WTC11 (cell line): Measurements from ENCODE around the gene FAM216B. TPM values are rescaled to one million over a fixed set of nuclear protein-coding genes. Genes with fewer than 3 reads are reported as not detected.
"Not testable (repeated sequence)": the region's sequence is repeated elsewhere in the genome, so short reads cannot be mapped to it uniquely, and the experiment has no call there.

Experiments
- ATAC-seq: fragments of 200-7000 bp; cut with Tn5 transposase; 2 replicates; pipeline ENCODE4 v1.10.0; 2021; ENCODE audit warnings: mild to moderate bottlenecking, moderate library complexity
- CTCF ChIA-PET: fragments of 300-600 bp; sonication (Branson Sonifier 250); formaldehyde crosslinking; loops from one replicate; lab custom pipeline; 2021; ENCODE audit warnings: antibody characterized with exemption; lab: Charles Lee
- POLR2A ChIA-PET: fragments of 350-600 bp; sonication (Branson Sonifier 250); formaldehyde crosslinking; loops from one replicate; lab custom pipeline; 2021; ENCODE audit warnings: antibody characterized with exemption; lab: Charles Lee
- DNase-seq: peaks from one replicate; pipeline ENCODE4 v3.0.0; 2021; ENCODE audit warnings: low spot score
- H3K27ac Mint-ChIP-seq: 2 replicates; pipeline ENCODE4 v1.8.0; 2021; ENCODE audit warnings: mixed read lengths
- H3K27me3 Mint-ChIP-seq: 2 replicates; pipeline ENCODE4 v1.8.0; 2021; ENCODE audit warnings: low read depth, mild to moderate bottlenecking, moderate library complexity, mixed read lengths
- H3K36me3 Mint-ChIP-seq: 2 replicates; pipeline ENCODE4 v1.8.0; 2021; ENCODE audit warnings: mixed read lengths
- H3K4me1 Mint-ChIP-seq: 2 replicates; pipeline ENCODE4 v1.8.0; 2022; ENCODE audit warnings: mixed read lengths
- H3K4me3 Mint-ChIP-seq: 2 replicates; pipeline ENCODE4 v1.8.0; 2021; ENCODE audit warnings: mild to moderate bottlenecking, moderate library complexity, mixed read lengths
- H3K9me3 Mint-ChIP-seq: 2 replicates; pipeline ENCODE4 v1.8.0; 2021; ENCODE audit warnings: mixed read lengths
- CREM ChIP-seq: sonication (generic); formaldehyde crosslinking; IDR thresholded peaks from 2 replicates; pipeline ENCODE4 v1.8.1; 2022; ENCODE audit warnings: mild to moderate bottlenecking, missing genetic modification reagents, moderate library complexity
- ESRRA ChIP-seq: sonication (generic); formaldehyde crosslinking; IDR thresholded peaks from 2 replicates; pipeline ENCODE4 v1.8.1; 2022; ENCODE audit warnings: mild to moderate bottlenecking, missing genetic modification reagents, borderline replicate concordance
- ETV6 ChIP-seq: sonication (generic); formaldehyde crosslinking; IDR thresholded peaks from 2 replicates; pipeline ENCODE4 v1.8.1; 2022; ENCODE audit warnings: mild to moderate bottlenecking, missing genetic modification reagents
- FOXK1 ChIP-seq: sonication (generic); formaldehyde crosslinking; IDR thresholded peaks from 2 replicates; pipeline ENCODE4 v1.8.0; 2022; ENCODE audit warnings: mild to moderate bottlenecking, moderate library complexity, missing genetic modification reagents
- GABPB1 ChIP-seq: sonication (generic); formaldehyde crosslinking; IDR thresholded peaks from 2 replicates; pipeline ENCODE4 v1.8.1; 2023; ENCODE audit warnings: mild to moderate bottlenecking, missing genetic modification reagents
- GRHL2 ChIP-seq: fragments of 250-450 bp; sonication (Bioruptor Pico); IDR thresholded peaks from 2 replicates; pipeline ENCODE4 v1.8.0; 2022; ENCODE audit warnings: mild to moderate bottlenecking, moderate library complexity; ENCODE audit not compliant: insufficient replicate concordance, severe bottlenecking
- MYBL2 ChIP-seq: sonication (generic); formaldehyde crosslinking; IDR thresholded peaks from 2 replicates; pipeline ENCODE4 v1.8.1; 2023; ENCODE audit warnings: mild to moderate bottlenecking, moderate library complexity, missing genetic modification reagents
- NFATC4 ChIP-seq: fragments of 250-450 bp; sonication (Bioruptor Pico); IDR thresholded peaks from 2 replicates; pipeline ENCODE4 v1.9.0; 2021; ENCODE audit warnings: mild to moderate bottlenecking
- NR1H2 ChIP-seq: sonication (generic); formaldehyde crosslinking; IDR thresholded peaks from 2 replicates; pipeline ENCODE4 v1.9.0; 2021; ENCODE audit warnings: mild to moderate bottlenecking, moderate library complexity, missing genetic modification reagents
- NR2C2 ChIP-seq: sonication (generic); formaldehyde crosslinking; IDR thresholded peaks from 2 replicates; pipeline ENCODE4 v1.8.0; 2022; ENCODE audit warnings: mild to moderate bottlenecking, missing genetic modification reagents
- PRRX2 ChIP-seq: fragments of 250-450 bp; sonication (Bioruptor Pico); IDR thresholded peaks from 2 replicates; pipeline ENCODE4 v1.8.0; 2021; ENCODE audit warnings: mild to moderate bottlenecking
- RORB ChIP-seq: fragments of 250-450 bp; sonication (Bioruptor Pico); IDR thresholded peaks from 2 replicates; pipeline ENCODE4 v1.9.0; 2021; ENCODE audit warnings: mild to moderate bottlenecking
- SOX15 ChIP-seq: fragments of 250-450 bp; sonication (Bioruptor Pico); IDR thresholded peaks from 2 replicates; pipeline ENCODE4 v1.9.0; 2021; ENCODE audit warnings: mild to moderate bottlenecking
- ZBTB21 ChIP-seq: sonication (generic); formaldehyde crosslinking; IDR thresholded peaks from 2 replicates; pipeline ENCODE4 v1.8.1; 2023; ENCODE audit warnings: mild to moderate bottlenecking, missing genetic modification reagents, borderline replicate concordance
- ZNF138 ChIP-seq: sonication (generic); formaldehyde crosslinking; conservative IDR thresholded peaks from 2 replicates; pipeline ENCODE4 v1.8.1; 2022; ENCODE audit warnings: mild to moderate bottlenecking, moderate library complexity, missing genetic modification reagents
- ZNF219 ChIP-seq: sonication (generic); formaldehyde crosslinking; IDR thresholded peaks from 2 replicates; pipeline ENCODE4 v1.8.0; 2023; ENCODE audit warnings: missing genetic modification reagents, mild to moderate bottlenecking, borderline replicate concordance
- ZNF671 ChIP-seq: fragments of 250-450 bp; sonication (Bioruptor Pico); IDR thresholded peaks from 2 replicates; pipeline ENCODE4 v1.8.0; 2021; ENCODE audit warnings: mild to moderate bottlenecking
- total RNA-seq: library from RNA; stranded (reverse); gene quantifications from 3 replicates; pipeline ENCODE4 v1.2.3, GENCODE V29; 2021
- TF ChIP-seq, protein P1 (sequence below): fragments of 250-450 bp; sonication (Bioruptor Pico); IDR thresholded peaks from 2 replicates; pipeline ENCODE4 v2.1.2; 2022; ENCODE audit warnings: mild to moderate bottlenecking, moderate library complexity
- TF ChIP-seq, protein P2 (sequence below): sonication (generic); formaldehyde crosslinking; IDR thresholded peaks from 2 replicates; pipeline ENCODE4 v1.8.0; 2022; ENCODE audit warnings: missing genetic modification reagents
- TF ChIP-seq, protein P3 (sequence below): fragments of 200-600 bp; IDR thresholded peaks from 2 replicates; pipeline ENCODE4 v1.8.0; 2022; ENCODE audit warnings: antibody characterized with exemption

Gene FAM216B
- total RNA-seq, 1 experiment from 2014 or later: not detected

DNA sequence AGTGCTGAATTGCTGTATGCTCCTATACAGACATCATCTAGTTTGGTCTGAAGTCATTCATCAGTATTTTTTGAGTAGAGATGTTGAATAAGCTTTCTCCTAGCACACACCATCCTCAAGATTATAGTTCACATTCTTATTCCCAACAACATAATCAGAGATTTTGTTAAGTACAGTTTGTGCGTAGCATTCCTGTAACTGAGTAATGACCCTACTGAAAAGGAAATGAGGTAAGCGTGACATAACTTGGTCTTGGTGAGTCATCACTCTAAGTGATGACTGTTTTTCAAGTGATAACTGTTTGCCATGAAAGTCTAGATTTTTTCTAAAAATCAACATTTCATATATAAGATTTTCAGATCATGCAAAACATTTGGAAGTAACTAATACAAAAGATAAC lies 18.5 kb upstream of the FAM216B start:
- Mint-ChIP-seq H3K9me3 (peaks cover 2% of the 10 kb centered on the region; the same call in 1 of the 2 replicates), H3K4me1 (peaks cover 4% of the 10 kb centered on the region; the same call in 1 of the 2 replicates)
- CTCF ChIA-PET: no interaction called here

DNA sequence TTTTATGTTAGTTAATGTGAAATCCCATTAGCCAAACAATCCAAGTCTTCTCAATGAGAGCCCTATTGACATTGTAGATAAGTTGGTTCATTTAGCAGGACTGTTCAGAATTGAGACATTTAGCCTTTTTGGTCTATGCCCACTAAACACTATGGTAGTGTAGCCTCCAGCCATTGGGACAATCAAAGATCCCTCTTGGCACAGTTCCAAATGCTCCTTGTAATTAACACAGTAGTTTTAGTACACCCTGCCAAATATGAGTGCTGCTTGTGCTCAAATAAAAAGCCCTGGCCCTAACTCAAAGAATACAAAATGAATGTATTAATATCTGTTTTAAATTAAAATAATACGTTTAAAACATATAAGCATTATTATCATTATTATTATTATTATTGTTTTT lies 15.4 kb upstream of the FAM216B start:
- ATAC-seq (no peak), DNase-seq (no peak)
- Mint-ChIP-seq H3K4me3 (no peak overlapping the region), H3K9me3 (no peaks in the 10 kb centered on the region), H3K27me3 (no peaks in the 10 kb centered on the region), H3K27ac (no peak overlapping the region), H3K4me1 (no peaks in the 10 kb centered on the region), H3K36me3 (no peaks in the 10 kb centered on the region)
- ChIA-PET POLR2A (no interaction called here), CTCF (interaction anchor here (0.6 kb wide), 1 partner anchor 203 kb away, joined by 3 read pairs; no protein-coding TSS in a partner anchor)
- no peak for TF ChIP-seq GABPB1 (CRISPR knock-in tag)
- no peak for TF ChIP-seq ZNF671
- no peak for TF ChIP-seq FOXK1 (CRISPR knock-in tag)
- no peak for TF ChIP-seq ZBTB21 (CRISPR knock-in tag)
- no peak for TF ChIP-seq NR2C2 (CRISPR knock-in tag)
- TF ChIP-seq SOX15 (CRISPR knock-in tag): no peak
- TF ChIP-seq GRHL2 (CRISPR knock-in tag): no peak
- TF ChIP-seq ESRRA (CRISPR knock-in tag): no peak
- no peak for TF ChIP-seq ETV6
- no peak for TF ChIP-seq PRRX2 (CRISPR knock-in tag)
- TF ChIP-seq, protein P1, sequence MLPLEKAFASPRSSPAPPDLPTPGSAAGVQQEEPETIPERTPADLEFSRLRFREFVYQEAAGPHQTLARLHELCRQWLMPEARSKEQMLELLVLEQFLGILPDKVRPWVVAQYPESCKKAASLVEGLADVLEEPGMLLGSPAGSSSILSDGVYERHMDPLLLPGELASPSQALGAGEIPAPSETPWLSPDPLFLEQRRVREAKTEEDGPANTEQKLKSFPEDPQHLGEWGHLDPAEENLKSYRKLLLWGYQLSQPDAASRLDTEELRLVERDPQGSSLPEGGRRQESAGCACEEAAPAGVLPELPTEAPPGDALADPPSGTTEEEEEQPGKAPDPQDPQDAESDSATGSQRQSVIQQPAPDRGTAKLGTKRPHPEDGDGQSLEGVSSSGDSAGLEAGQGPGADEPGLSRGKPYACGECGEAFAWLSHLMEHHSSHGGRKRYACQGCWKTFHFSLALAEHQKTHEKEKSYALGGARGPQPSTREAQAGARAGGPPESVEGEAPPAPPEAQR: no peak
- no peak for TF ChIP-seq NFATC4 (CRISPR knock-in tag)

More for the DNA sequence above, 18.5 kb upstream of the FAM216B start:
- POLR2A ChIA-PET: no interaction called here
- DNase-seq (no peak), ATAC-seq (no peak)
- H3K27ac Mint-ChIP-seq: no peak overlapping the region
- TF ChIP-seq ZNF138 (CRISPR knock-in tag) (no peak), NR1H2 (CRISPR knock-in tag) (no peak), RORB (no peak), ZNF219 (no peak), CREM (no peak)
- TF ChIP-seq, protein P2, sequence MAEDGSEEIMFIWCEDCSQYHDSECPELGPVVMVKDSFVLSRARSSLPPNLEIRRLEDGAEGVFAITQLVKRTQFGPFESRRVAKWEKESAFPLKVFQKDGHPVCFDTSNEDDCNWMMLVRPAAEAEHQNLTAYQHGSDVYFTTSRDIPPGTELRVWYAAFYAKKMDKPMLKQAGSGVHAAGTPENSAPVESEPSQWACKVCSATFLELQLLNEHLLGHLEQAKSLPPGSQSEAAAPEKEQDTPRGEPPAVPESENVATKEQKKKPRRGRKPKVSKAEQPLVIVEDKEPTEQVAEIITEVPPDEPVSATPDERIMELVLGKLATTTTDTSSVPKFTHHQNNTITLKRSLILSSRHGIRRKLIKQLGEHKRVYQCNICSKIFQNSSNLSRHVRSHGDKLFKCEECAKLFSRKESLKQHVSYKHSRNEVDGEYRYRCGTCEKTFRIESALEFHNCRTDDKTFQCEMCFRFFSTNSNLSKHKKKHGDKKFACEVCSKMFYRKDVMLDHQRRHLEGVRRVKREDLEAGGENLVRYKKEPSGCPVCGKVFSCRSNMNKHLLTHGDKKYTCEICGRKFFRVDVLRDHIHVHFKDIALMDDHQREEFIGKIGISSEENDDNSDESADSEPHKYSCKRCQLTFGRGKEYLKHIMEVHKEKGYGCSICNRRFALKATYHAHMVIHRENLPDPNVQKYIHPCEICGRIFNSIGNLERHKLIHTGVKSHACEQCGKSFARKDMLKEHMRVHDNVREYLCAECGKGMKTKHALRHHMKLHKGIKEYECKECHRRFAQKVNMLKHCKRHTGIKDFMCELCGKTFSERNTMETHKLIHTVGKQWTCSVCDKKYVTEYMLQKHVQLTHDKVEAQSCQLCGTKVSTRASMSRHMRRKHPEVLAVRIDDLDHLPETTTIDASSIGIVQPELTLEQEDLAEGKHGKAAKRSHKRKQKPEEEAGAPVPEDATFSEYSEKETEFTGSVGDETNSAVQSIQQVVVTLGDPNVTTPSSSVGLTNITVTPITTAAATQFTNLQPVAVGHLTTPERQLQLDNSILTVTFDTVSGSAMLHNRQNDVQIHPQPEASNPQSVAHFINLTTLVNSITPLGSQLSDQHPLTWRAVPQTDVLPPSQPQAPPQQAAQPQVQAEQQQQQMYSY (CRISPR knock-in tag): no peak
- TF ChIP-seq, protein P3, sequence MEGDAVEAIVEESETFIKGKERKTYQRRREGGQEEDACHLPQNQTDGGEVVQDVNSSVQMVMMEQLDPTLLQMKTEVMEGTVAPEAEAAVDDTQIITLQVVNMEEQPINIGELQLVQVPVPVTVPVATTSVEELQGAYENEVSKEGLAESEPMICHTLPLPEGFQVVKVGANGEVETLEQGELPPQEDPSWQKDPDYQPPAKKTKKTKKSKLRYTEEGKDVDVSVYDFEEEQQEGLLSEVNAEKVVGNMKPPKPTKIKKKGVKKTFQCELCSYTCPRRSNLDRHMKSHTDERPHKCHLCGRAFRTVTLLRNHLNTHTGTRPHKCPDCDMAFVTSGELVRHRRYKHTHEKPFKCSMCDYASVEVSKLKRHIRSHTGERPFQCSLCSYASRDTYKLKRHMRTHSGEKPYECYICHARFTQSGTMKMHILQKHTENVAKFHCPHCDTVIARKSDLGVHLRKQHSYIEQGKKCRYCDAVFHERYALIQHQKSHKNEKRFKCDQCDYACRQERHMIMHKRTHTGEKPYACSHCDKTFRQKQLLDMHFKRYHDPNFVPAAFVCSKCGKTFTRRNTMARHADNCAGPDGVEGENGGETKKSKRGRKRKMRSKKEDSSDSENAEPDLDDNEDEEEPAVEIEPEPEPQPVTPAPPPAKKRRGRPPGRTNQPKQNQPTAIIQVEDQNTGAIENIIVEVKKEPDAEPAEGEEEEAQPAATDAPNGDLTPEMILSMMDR: no peak
- no peaks in the 10 kb centered on the region for H3K27me3 Mint-ChIP-seq
- H3K4me3 Mint-ChIP-seq: no peak overlapping the region
- no peaks in the 10 kb centered on the region for H3K36me3 Mint-ChIP-seq

DNA sequence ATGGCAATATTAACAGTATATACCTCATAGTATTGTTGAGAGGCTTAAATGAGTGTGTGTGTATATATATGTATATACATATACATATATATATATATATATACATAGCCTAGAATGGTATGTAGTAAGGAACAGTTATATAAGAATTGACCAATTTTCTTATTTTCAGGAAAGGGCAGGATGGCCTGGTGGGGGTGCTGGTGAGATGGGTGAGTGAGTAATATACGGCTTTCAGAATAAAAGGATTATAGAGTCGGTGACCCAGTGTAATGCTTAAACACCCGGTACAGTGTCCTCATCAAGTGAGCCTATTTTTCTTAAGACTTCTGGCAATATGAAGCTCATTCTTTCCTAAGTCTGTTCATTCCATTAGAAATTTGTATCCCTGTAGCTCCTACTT lies 11.7 kb upstream of the FAM216B start:
- H3K36me3 Mint-ChIP-seq: peaks cover 11% of the 10 kb centered on the region
- H3K27me3 Mint-ChIP-seq: no peaks in the 10 kb centered on the region
- no peak overlapping the region for H3K27ac Mint-ChIP-seq
- POLR2A ChIA-PET: no interaction called here
- H3K4me1 Mint-ChIP-seq: no peaks in the 10 kb centered on the region
- ATAC-seq (no peak; the same call in 1 of the 2 replicates), DNase-seq (no peak)
- TF ChIP-seq MYBL2 (CRISPR knock-in tag): no peak
- no peak for TF ChIP-seq ZBTB21 (CRISPR knock-in tag)
- CTCF ChIA-PET: no interaction called here
- no peak overlapping the region for H3K4me3 Mint-ChIP-seq
- H3K9me3 Mint-ChIP-seq: peaks cover 27% of the 10 kb centered on the region

DNA sequence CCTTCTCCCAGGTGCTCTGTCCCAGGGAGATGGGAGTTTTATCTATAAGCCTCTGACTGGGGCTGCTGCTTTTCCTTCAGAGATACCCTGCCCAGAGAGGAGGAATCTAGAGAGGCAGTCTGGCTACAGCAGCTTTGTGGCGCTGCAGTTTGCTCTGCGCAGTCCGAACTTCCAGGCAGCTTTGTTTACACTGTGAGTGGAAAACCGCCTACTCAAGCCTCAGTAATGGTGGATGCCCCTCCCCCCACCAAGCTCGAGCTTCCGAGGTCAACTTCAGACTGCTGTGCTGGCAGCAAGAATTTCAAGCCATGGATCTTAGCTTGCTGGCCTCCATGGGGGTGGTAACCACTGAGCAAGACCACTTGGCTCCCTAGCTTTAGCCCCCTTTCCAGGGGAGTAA lies 4.8 kb upstream of the FAM216B start:
- H3K27me3 Mint-ChIP-seq, H3K4me1 Mint-ChIP-seq, H3K27ac Mint-ChIP-seq, DNase-seq, ATAC-seq, CTCF ChIA-PET, H3K4me3 Mint-ChIP-seq: not testable (repeated sequence)
- Mint-ChIP-seq H3K36me3 (peaks cover 24% of the 10 kb centered on the region), H3K9me3 (peaks cover 52% of the 10 kb centered on the region)
- POLR2A ChIA-PET: interaction anchor here (0.6 kb wide), 1 partner anchor 1014 kb away, joined by 6 read pairs; no protein-coding TSS in a partner anchor
